CD4-positive, alpha-beta T cell treated with Interleukin-15 for 4 hours (primary cell): ENCODE measurements around the gene ADH6.
"Not testable (repeated sequence)": the region's sequence is repeated elsewhere in the genome, so short reads cannot be mapped to it uniquely, and the experiment has no call there.

ENCODE experiments used
- DNase-seq: peaks from one replicate; pipeline ENCODE4 v3.0.0-alpha.2; 2020; ENCODE audit warnings: low spot score

Gene ADH6

DNA sequence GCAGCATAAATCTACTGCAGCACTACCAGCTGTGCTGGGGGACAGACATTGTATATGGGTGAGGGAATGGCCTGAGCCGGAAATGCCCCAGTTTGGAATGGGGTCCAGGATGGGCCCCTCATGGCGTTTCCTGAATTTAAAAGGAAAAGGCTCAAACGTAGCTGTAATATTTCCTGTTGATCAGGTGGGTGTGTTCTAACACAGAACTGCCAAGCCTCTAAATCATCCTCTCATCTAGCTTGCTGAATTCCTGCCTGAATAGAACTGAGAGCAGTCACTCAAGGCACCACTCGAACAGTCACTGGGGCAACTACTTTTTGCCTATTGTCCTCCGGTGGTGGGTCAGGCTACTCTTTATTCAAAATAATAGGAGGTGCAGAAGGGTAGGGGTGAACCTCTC lies 28.7 kb downstream of the ADH6 start:
- no peak for DNase-seq

DNA sequence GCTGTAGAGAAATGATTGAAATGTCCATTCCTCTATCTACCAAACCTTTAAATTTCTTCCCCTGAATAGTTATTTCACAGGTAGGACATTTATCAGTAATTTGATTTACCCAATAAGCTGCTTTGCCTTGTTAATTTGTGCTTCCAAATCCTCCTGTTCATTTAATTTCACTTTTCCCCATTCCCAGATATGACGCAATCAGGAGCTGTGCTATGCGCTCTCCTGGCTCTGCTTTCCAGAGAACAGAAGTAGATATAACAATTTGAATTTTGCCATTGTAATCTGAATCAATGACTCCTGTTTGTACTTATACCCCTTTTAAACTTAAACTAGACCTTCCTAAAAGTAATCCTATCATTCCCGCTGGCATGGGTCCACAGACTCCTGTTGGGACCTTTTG lies 29.1 kb downstream of the ADH6 start:
- DNase-seq, result not testable (repeated sequence)

DNA sequence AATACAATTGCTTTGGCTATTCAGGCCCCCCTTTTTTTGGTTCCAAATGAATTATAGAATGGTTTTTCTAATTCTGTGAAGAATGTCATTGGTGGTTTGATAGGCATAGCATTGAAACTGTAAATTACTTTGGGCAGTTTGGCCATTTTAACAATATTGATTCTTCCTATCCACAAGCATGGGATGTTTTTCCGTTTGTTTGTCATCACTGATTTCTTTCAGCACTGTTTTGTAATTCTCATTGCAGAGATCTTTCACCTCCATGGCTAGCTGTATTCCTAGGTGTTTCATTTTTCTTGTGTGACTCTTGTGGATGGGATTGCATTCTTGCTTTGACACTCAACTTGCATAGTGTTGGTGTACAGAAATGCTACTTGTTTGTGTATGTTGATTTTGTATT lies 33.0 kb downstream of the ADH6 start:
- DNase-seq, result no peak

DNA sequence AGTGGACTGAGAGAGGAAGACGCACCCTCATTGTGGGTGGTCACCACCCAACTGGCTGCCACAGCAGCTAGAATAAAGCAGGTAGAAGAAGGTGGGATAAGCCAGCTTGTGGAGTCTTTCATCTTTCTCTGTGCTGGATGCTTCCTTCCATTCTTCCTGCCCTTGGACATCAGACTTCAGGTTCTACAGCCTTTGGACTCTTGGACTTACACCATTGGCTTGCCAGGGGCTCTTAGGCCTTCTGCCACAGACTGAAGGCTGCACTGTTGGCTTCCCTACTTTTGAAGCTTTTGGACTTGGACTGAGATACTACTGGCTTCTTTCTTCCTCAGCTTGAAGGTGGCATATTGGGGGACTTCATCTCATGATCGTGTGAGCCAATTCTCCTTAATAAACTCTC lies 33.5 kb downstream of the ADH6 start:
- no peak for DNase-seq

DNA sequence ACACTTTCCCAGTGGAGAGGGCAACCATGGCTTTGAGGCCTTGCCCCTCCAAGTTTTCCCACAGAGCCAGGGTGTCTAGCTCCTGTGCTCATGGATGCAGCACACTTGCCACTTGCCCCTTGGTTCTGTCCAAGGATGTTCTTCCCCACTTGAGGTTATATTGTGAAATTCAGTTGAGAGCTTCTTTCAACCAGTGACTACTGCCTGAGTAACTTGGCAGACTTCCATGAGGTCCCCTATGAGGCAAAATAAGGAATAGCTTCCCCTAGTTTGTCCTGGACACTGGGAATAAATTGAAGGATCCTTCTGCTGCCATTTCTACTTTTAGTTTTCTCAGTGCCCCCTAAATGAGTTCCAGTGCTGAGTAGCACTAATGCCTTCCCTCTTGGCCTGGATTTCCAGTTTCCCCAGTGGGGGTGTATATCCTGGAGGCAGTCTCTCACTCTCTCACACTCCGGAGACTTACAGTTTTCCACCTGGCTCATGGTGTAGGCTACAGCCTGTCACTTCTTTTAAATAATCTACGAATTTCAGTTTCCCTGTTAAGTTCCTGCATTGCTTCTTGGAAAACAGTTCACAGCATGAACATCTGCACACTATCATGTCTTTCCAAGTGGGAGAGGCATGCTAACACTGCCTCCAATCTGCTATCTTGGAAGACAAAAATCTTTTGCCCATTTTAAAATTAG lies 38.5 kb downstream of the ADH6 start:
- no peak for DNase-seq

DNA sequence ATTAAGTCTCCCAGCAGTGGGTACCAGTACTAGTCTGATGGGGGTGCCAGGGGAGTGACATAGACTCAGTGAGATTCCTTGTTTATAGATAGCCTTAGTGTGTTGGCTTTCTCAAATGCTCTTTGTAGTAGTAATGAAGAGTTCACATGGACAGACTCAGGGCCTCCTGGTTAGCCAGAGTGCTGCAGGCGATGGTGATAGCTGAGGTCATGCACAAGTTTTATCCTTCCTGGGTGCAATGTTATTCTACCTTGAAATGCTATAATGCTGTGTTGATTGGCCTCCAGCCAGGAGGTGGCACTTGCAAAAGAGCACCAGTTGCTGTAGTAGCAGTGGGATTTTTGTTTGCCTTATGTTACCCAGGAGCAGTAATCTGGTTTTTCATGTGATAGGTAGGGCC lies 39.4 kb downstream of the ADH6 start:
- DNase-seq, result no peak

DNA sequence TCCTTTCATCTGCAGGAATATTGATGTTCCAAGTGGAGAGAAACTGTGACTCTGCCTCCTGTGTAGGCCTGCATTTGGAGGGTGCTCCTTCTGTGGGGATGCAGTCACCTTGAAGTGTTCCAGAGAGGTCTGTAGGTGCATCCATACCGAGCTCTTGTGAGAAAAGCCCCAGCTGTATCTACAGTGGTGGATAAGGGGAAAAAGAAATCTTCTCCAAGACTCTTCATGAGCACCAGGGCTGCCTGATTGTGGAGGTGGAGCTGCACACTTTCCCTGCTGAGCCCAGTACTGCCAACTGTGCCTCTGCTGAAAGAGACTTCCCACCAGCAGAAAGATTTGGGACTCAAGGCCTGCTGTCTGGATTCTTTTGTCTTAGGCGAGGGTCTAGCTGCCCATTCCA lies 39.9 kb downstream of the ADH6 start:
- DNase-seq, result no peak

DNA sequence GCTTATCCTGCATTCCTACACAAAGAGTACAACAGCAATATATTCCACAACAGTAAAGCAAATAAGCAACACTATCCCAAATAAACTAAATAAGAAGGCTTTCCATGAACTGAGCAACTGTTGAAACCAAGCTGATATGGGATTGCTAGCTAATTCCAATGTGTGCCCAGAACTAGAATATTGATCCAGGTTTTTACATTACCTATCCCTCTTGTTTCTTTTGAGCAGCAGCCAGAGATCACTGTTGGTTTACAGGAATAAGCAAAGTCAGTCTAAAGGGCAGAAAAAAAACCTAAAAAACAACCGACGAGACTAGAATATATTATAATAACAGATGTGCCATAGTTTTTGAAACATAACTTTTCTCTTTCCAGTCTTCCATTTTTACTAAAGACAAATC lies 52.5 kb downstream of the ADH6 start:
- no peak for DNase-seq

DNA sequence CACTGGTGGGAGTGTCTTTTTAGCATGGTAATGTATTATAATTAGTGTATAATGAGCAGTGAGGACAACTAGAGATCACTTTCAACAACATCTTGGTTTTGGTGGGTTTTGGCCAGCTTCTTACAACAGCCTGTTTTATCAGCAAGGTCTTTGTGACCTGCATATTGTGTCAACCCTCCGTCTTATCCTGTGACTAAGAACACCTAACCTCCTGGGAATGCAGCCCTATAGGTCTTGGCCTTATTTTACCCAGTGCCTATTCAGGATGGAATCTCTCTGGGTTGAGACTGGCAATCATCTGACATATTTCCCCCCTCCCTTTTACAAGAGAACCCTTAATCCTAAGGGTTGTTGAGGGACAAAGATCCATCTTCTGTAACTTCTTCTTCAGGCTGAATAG lies 53.1 kb downstream of the ADH6 start:
- no peak for DNase-seq

DNA sequence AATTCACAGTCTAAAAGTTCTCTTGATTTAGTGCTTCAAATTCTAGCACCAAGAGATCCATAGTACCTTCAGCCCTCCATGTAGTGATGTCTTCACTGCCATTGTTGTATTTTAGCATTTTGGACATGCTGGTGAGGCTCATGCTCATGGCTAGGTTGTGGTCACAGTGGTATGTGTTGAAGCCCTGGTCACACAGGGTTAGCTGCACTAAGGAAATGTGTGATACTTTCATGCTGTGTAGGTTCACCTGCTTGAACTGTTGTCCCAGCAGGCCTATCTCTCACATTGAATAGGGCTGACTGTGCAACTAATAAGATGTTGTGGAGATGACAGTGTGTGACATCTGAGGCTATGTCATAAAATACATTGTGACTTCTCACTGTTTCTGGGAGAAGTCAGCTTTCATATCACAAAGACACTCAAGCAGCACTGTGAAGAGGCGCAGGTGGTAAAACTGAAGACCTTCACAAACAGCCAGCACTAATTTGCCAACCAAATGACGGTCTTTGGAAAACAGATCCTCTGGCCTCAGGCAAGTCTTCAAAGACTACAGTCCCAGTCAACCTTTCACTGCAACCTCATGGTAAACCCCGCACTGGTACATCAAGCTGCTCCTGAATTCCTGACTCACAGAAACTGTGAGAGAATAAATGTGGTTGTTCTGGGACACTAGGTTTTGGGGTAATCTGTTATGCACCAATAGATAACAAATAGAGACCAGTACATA lies 57.5 kb downstream of the ADH6 start:
- DNase-seq, result no peak

DNA sequence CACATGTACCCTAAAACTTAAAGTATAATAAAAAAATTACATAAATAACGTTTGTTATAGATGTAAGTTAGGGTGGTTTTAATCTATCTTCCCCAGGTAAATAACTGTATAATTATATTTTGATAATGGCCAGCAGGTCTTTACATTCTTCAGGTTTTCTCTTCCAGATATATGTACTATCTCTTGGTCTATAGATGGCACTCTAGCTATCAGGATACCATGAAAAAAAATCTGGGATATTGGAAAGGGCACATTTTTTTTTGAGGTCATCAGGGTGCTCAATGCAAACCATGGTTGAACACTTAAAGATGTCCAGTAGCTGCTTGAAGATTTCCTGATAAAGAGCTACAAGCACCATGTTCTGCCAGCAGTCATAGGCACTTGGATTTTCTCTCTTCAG lies 59.3 kb downstream of the ADH6 start:
- DNase-seq, result no peak

DNA sequence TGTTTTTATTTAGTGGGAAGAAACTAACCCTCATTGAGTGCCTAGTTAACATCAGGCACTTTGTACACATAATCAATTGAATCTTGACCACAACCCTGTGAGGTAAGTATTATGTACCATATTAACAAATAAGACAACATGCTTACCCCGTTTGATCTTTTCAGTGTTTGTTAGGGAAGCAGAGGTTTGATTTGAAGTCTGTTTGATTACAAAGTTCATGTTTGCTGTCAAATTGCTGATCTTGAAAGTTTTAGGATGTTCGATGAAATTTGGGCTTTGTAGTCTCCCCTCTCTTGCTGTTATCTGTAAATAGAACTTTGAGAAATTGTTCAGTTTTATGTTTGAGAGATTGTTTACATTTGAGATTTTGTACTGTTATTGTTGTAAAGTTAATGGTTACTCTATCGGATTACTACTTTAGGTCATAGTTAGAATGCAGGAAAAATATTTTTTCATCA lies 61.5 kb downstream of the ADH6 start:
- DNase-seq, result no peak

DNA sequence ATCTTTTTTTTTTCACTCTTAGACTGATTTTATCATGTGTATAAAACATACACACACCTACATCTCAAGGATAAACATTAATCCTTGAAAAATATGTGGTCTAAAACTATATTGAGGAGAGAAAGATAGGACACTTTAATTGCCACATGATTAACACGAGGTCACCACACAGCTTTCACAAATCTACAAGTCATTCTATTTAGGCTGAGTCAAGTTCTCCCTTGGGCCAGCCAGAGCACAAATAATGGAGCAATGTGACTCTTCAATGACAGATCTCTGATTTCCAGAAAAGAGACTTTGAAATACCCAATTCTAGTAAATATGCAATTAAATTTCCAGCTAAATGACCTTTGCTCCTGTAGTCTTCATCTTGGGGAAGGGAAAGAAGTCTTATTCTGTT lies 62.1 kb downstream of the ADH6 start:
- DNase-seq, result no peak

DNA sequence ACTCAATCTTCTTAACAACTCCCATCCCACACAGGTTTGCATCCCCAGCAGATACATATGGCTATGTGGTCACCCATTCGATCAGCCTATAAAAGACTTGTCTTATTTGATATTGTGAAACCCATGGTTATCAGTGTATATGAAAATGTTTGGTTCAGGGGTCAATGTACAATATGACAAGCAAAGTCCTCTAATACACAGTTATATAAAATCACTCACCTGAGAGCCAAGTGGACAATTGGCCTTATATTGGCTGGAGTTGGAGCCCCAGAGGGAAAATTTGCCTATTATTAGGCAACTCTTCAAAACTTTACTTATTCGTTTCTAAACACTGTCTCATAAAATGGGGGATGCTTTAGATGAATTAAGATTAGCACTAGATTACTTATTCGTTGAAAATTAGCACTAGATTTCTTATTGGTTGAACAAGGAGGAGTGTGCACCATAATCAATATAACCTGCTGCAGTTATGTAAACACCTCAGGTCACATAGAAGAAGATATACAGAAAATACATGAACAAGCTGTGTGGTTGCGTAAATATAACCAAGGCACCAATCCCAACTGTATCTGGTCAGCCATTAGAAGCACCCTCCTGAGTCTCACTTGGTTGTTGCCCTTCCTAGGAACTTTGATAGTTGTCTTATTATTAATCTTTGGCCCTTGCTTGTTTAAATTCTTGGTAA lies 64.2 kb downstream of the ADH6 start:
- no peak for DNase-seq
